DND-41 (cell line): ENCODE measurements around the gene DUSP23.

Experiments used
- EZH2 ChIP-seq: IDR thresholded peaks from 3 replicates; pipeline ENCODE4 v1.6.1; 2012; ENCODE audit warnings: borderline replicate concordance, low read depth, mild to moderate bottlenecking, moderate library complexity, low read length, inconsistent platforms; ENCODE audit not compliant: severe bottlenecking
- TF ChIP-seq, protein P1 (sequence below): IDR thresholded peaks from 2 replicates; pipeline ENCODE4 v1.5.1; 2012; ENCODE audit warnings: borderline replicate concordance, low read length, moderate library complexity, mild to moderate bottlenecking; ENCODE audit not compliant: poor library complexity, severe bottlenecking; ENCODE audit errors: extremely low read depth

GRCh38 chr1:159815926-159816325 is 35.2 kb downstream of the DUSP23 start:
- TF ChIP-seq, protein P1, sequence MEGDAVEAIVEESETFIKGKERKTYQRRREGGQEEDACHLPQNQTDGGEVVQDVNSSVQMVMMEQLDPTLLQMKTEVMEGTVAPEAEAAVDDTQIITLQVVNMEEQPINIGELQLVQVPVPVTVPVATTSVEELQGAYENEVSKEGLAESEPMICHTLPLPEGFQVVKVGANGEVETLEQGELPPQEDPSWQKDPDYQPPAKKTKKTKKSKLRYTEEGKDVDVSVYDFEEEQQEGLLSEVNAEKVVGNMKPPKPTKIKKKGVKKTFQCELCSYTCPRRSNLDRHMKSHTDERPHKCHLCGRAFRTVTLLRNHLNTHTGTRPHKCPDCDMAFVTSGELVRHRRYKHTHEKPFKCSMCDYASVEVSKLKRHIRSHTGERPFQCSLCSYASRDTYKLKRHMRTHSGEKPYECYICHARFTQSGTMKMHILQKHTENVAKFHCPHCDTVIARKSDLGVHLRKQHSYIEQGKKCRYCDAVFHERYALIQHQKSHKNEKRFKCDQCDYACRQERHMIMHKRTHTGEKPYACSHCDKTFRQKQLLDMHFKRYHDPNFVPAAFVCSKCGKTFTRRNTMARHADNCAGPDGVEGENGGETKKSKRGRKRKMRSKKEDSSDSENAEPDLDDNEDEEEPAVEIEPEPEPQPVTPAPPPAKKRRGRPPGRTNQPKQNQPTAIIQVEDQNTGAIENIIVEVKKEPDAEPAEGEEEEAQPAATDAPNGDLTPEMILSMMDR, result no peak
- TF ChIP-seq EZH2, result no peak
